GM10847 (cell line): Measurements from ENCODE around the gene RGS16.
A peak's percentile ranks its signal among the peaks of the same experiment; 100 is the strongest.

ENCODE experiments used
- POLR2A ChIP-seq: IDR thresholded peaks from 2 replicates; pipeline ENCODE4 v1.6.1; 2011; ENCODE audit not compliant: insufficient read length; ENCODE audit errors: extremely low read depth

The RGS16 gene

GRCh38 chr1:182604175-182605164, at the start of gene RGS16:
TSS of gene RGS16 (minus strand) at chr1:182604389. CDS start at chr1:182604259, 130 bp downstream.
- peak; percentile 99 for TF ChIP-seq POLR2A

GRCh38 chr1:182653986-182654385, 49.8 kb upstream of the RGS16 start:
- TF ChIP-seq POLR2A, result no peak

- no peak for TF ChIP-seq POLR2A
These were observed 48.7 kb upstream of the RGS16 start for GRCh38 chr1:182652933-182653332.

- TF ChIP-seq POLR2A, result no peak
These were observed 47.1 kb upstream of the RGS16 start for GRCh38 chr1:182651339-182651724.

GRCh38 chr1:182650678-182651338, 46.6 kb upstream of the RGS16 start:
- TF ChIP-seq POLR2A, result no peak

- no peak for TF ChIP-seq POLR2A
These were observed 44.9 kb upstream of the RGS16 start for GRCh38 chr1:182649041-182649440.

- no peak for TF ChIP-seq POLR2A
These were observed 42.5 kb upstream of the RGS16 start for GRCh38 chr1:182646739-182647138.

- no peak for TF ChIP-seq POLR2A
These were observed 40.7 kb upstream of the RGS16 start for GRCh38 chr1:182644886-182645285.

GRCh38 chr1:182643699-182644098, 39.5 kb upstream of the RGS16 start:
- no peak for TF ChIP-seq POLR2A

GRCh38 chr1:182642461-182642860, 38.3 kb upstream of the RGS16 start:
- no peak for TF ChIP-seq POLR2A

GRCh38 chr1:182641561-182641960, 37.4 kb upstream of the RGS16 start:
- TF ChIP-seq POLR2A, result no peak

GRCh38 chr1:182639330-182639729, 35.1 kb upstream of the RGS16 start:
- TF ChIP-seq POLR2A, result no peak

- TF ChIP-seq POLR2A, result no peak
These were observed 33.6 kb upstream of the RGS16 start for GRCh38 chr1:182637769-182638168.

GRCh38 chr1:182635871-182636270, 31.7 kb upstream of the RGS16 start:
- TF ChIP-seq POLR2A, result no peak

- no peak for TF ChIP-seq POLR2A
These were observed 30.3 kb upstream of the RGS16 start for GRCh38 chr1:182634306-182635072.
